K562 (cell line): ENCODE measurements around the gene MYLK4. TPM values are rescaled to one million over a fixed set of nuclear protein-coding genes. Genes with fewer than 3 reads are reported as not detected.
A peak's percentile ranks its signal among the peaks of the same experiment; 100 is the strongest.

ENCODE experiments used
- C11orf30 ChIP-seq: fragments of 450-650 bp; IDR thresholded peaks from 2 replicates; pipeline ENCODE4 v1.6.1; 2016; ENCODE audit warnings: low read depth, mild to moderate bottlenecking
- CBFA2T3 ChIP-seq: fragments of 450-650 bp; IDR thresholded peaks from 2 replicates; pipeline ENCODE4 v1.6.1; 2017
- KLF16 ChIP-seq: IDR thresholded peaks from 2 replicates; pipeline ENCODE4 v1.6.1; 2016; ENCODE audit warnings: antibody characterized with exemption
- MAFG ChIP-seq: fragments of 450-650 bp; conservative IDR thresholded peaks from 2 replicates; pipeline ENCODE4 v1.6.1; 2016; ENCODE audit warnings: missing genetic modification characterization, missing compliant biosample characterization
- MAFK ChIP-seq: IDR thresholded peaks from 2 replicates; pipeline ENCODE4 v1.6.1; 2011; ENCODE audit warnings: low read length, improper control_type of control experiment
- MEF2D ChIP-seq: conservative IDR thresholded peaks from 2 replicates; pipeline ENCODE4 v1.6.1; 2016; ENCODE audit warnings: low read depth, missing genetic modification characterization, missing compliant biosample characterization
- ZBTB8A ChIP-seq: fragments of 450-650 bp; IDR thresholded peaks from 2 replicates; pipeline ENCODE4 v1.6.1; 2018; ENCODE audit warnings: mild to moderate bottlenecking, moderate library complexity; ENCODE audit not compliant: partially characterized antibody
- ZNF134 ChIP-seq: fragments of 250-450 bp; sonication (Bioruptor Pico); conservative IDR thresholded peaks from 2 replicates; pipeline ENCODE4 v1.4.0; 2020
- polyA plus RNA-seq, 8 experiments: library from polyadenylated mRNA; depleted of rRNA in 4 of 8; stranded (reverse) in 5 of 8; unstranded in 3 of 8; fragments of >200 nt; fragmentation: Nextera tagmentation in 2 of 8; fragmentation: Illumina TruSeq in 1 of 8; extraction: Ambion mirVana in 2 of 8; extraction: Trizol in 1 of 8; gene quantifications; 2 replicates each; pipeline versions ENCODE4 v1.2.1 to v1.2.3, GENCODE V29; 2011 to 2014; ENCODE audit warnings: inconsistent platforms in 1 of 8, missing spikeins in 1 of 8
- total RNA-seq, 7 experiments: library from RNA; depleted of rRNA in 6 of 7; stranded (reverse); fragments of >200 nt in 6 of 7; fragmentation: Illumina TruSeq in 2 of 7; extraction: Trizol in 2 of 7; gene quantifications; 2 replicates each; pipeline versions ENCODE4 v1.2.1 to v1.2.3, GENCODE V29; 2011 to 2021; ENCODE audit warnings: low replicate concordance in 1 of 7
- TF ChIP-seq, protein P1 (sequence below): sonication (generic); formaldehyde crosslinking; IDR thresholded peaks from 2 replicates; pipeline ENCODE4 v1.8.0; 2022; ENCODE audit warnings: missing genetic modification reagents, mild to moderate bottlenecking, borderline replicate concordance
- TF ChIP-seq, protein P2 (sequence below): fragments of 250-450 bp; sonication (Bioruptor Pico); IDR thresholded peaks from 2 replicates; pipeline ENCODE4 v1.5.0; 2021; ENCODE audit warnings: mild to moderate bottlenecking, moderate library complexity

Gene MYLK4
- total and polyA plus RNA-seq, 9 of the 15 experiments (the other 6 are each of a cell fraction or from before 2014, with no cell fraction given) = 0.01 to 0.15 (median 0.06) TPM

DNA sequence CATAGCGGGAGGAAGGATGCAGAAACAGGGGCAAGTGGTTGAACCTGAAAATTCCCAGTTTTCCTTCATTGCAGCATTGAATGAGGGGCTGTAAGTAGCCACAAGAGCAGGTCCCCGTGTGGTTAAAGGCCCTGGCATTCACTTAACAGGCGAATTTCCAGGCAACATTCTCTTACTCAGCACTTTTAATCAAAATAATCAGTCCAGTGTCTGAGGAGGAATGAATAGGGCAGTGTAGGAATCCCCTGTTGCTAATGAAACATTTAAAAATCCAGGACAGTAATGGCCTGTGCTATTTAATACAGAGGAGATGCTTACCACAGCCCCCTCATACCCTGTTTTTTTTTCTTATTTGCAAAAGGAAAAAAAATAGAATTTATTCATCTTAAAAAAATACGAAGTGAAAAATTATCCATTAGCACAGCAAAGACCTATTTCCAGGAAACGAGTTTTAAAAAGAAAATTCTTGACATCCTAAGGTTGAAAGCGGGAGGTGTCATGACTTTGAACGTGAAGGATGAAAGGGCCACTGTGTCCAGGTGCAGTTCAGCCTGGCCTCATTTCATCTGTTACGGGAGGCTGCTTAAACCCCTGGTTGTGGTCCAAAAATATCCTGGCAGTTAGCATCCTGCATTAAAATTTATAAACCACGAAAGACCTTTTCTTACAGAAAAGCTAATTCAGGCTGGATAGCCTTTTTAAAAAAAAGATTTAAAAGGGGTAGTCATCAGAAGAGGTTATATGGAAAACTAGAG is 20.2 kb downstream of the MYLK4 start (continued):
- TF ChIP-seq, protein P1, sequence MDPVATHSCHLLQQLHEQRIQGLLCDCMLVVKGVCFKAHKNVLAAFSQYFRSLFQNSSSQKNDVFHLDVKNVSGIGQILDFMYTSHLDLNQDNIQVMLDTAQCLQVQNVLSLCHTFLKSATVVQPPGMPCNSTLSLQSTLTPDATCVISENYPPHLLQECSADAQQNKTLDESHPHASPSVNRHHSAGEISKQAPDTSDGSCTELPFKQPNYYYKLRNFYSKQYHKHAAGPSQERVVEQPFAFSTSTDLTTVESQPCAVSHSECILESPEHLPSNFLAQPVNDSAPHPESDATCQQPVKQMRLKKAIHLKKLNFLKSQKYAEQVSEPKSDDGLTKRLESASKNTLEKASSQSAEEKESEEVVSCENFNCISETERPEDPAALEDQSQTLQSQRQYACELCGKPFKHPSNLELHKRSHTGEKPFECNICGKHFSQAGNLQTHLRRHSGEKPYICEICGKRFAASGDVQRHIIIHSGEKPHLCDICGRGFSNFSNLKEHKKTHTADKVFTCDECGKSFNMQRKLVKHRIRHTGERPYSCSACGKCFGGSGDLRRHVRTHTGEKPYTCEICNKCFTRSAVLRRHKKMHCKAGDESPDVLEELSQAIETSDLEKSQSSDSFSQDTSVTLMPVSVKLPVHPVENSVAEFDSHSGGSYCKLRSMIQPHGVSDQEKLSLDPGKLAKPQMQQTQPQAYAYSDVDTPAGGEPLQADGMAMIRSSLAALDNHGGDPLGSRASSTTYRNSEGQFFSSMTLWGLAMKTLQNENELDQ (CRISPR knock-in tag) = no peak
- TF ChIP-seq ZNF134 = no peak
- TF ChIP-seq, protein P2, sequence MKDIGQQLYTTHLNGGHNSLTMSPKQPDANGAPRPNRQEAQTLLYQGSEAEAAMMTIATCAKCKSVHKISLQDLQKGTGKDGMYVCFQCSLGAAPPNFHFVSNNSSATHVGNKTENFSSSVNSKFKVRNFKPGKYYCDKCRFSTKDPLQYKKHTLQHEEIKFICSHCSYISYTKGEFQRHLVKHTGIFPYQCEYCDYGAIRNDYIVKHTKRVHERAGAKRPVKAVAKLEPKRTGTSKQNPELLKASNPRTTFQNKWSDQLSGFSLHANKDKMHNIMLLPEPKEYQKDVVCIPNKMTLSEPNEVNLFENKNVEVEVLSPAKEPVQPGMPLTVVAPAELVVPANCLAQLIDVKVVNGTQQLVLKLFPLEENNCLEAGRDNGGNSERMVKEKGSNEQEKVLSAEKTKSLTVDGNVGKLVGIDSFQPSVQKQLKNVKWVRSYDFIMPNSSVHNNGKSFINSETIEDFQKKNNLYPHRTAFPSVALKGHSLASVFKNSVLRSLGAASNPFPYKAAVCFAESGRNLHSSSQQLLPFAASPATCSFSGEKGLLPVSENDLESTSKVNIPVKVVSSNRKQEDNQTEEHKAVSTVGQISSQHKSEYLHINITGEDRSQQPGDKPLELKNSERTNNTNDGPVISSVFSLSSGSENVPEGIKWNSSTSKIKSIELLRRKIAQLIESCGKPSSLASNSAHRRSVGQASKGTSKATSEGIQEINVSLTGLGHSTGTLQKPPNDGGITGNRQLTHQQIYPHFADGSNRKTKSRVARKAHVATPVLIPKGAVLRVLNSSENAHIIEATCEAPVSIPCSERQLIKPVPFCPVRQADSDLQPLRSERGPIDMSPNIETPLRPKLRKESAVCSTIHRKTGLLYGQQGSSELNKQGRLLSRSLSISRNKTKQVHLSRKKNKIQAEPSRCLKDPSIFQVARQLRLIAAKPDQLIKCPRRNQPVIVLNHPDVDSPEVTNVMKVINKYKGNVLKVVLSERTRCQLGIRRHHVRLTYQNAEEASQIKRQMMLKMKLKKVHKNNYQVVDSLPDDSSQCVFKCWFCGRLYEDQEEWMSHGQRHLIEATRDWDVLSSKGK (CRISPR knock-in tag) = no peak
- TF ChIP-seq ZBTB8A = no peak
- peak; percentile 93 for TF ChIP-seq MAFG (tag)
- TF ChIP-seq C11orf30 = peak; percentile 93
- TF ChIP-seq MAFK = peak; percentile 88
- no peak for TF ChIP-seq KLF16
- no peak for TF ChIP-seq MEF2D (tag)
- no peak for TF ChIP-seq CBFA2T3
- TF ChIP-seq, all 486 proteins: peak for 5
